Activated naive CD8-positive, alpha-beta T cell treated with anti-CD3 and anti-CD28 coated beads for 36 hours (primary cell): Measurements from ENCODE around the gene TCF4. TPM values are rescaled to one million over a fixed set of nuclear protein-coding genes. Genes with fewer than 3 reads are reported as not detected.

Experiments
- DNase-seq: peaks from one replicate; pipeline ENCODE4 v3.0.0; 2021
- H3K27ac Mint-ChIP-seq: one replicate; pipeline ENCODE4 v1.8.0; 2022; ENCODE audit warnings: mild to moderate bottlenecking, moderate library complexity, mixed read lengths
- H3K27me3 Mint-ChIP-seq: one replicate; pipeline ENCODE4 v1.8.0; 2022; ENCODE audit warnings: mild to moderate bottlenecking, mixed read lengths
- H3K36me3 Mint-ChIP-seq: one replicate; pipeline ENCODE4 v1.8.0; 2021; ENCODE audit warnings: mild to moderate bottlenecking, mixed read lengths
- H3K4me1 Mint-ChIP-seq: one replicate; pipeline ENCODE4 v1.8.0; 2021; ENCODE audit warnings: mixed read lengths
- H3K4me3 Mint-ChIP-seq: one replicate; pipeline ENCODE4 v1.8.0; 2022; ENCODE audit warnings: mild to moderate bottlenecking, moderate library complexity, mixed read lengths
- H3K9me3 Mint-ChIP-seq: one replicate; pipeline ENCODE4 v1.8.0; 2022; ENCODE audit warnings: mixed read lengths
- total RNA-seq, 2 experiments: library from RNA; stranded (reverse); gene quantifications; one replicate each; pipeline ENCODE4 v1.2.3, GENCODE V29; 2021

TCF4 gene
- total RNA-seq, 2 experiments from 2014 or later = 1.3 to 1.4 TPM

DNA sequence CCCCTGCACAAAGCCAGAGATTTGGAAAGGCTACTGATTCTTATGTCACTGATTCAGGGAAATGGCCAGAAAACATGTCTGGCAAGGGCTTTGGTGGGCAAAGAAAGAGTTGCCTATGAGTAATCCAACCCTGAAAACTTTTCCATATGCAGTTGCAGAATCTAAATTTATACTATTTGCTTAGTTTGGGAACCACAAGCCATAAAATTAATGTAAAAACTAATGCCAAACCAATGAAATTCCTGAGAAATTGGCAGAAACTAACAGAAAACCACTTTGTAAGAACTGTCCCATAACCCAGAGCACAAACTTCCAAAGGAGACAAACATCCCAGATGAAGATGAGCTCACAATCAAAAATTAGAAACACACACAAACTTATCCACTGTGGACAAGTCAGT is 48.8 kb downstream of the TCF4 start:
- DNase-seq = no peak
- Mint-ChIP-seq H3K36me3 (no peaks in the 10 kb centered on the region), H3K4me1 (peaks cover 4% of the 10 kb centered on the region), H3K27ac (no peak overlapping the region), H3K27me3 (peaks cover 8% of the 10 kb centered on the region), H3K9me3 (no peaks in the 10 kb centered on the region), H3K4me3 (no peak overlapping the region)

GRCh38 chr18:55534996-55535395 is 53.0 kb downstream of the TCF4 start:
- H3K4me1 Mint-ChIP-seq = peaks cover 9% of the 10 kb centered on the region
- H3K27me3 Mint-ChIP-seq = peaks cover 10% of the 10 kb centered on the region
- no peak overlapping the region for H3K4me3 Mint-ChIP-seq
- H3K36me3 Mint-ChIP-seq = no peaks in the 10 kb centered on the region
- DNase-seq = no peak
- H3K9me3 Mint-ChIP-seq = no peaks in the 10 kb centered on the region
- peak overlapping the region; percentile 25 for H3K27ac Mint-ChIP-seq

- DNase-seq = no peak
- Mint-ChIP-seq H3K36me3 (no peaks in the 10 kb centered on the region), H3K27ac (peak overlapping the region; percentile 25), H3K9me3 (no peaks in the 10 kb centered on the region), H3K27me3 (peaks cover 10% of the 10 kb centered on the region), H3K4me1 (peaks cover 9% of the 10 kb centered on the region), H3K4me3 (no peak overlapping the region)
These were observed 53.4 kb downstream of the TCF4 start for GRCh38 chr18:55534547-55534946.

- H3K4me3 Mint-ChIP-seq = no peak overlapping the region
- H3K9me3 Mint-ChIP-seq = no peaks in the 10 kb centered on the region
- H3K4me1 Mint-ChIP-seq = peaks cover 9% of the 10 kb centered on the region
- no peaks in the 10 kb centered on the region for H3K36me3 Mint-ChIP-seq
- peaks cover 3% of the 10 kb centered on the region for H3K27me3 Mint-ChIP-seq
- DNase-seq = no peak
- no peak overlapping the region for H3K27ac Mint-ChIP-seq
These were observed 57.8 kb downstream of the TCF4 start for GRCh38 chr18:55530166-55530565.

DNA sequence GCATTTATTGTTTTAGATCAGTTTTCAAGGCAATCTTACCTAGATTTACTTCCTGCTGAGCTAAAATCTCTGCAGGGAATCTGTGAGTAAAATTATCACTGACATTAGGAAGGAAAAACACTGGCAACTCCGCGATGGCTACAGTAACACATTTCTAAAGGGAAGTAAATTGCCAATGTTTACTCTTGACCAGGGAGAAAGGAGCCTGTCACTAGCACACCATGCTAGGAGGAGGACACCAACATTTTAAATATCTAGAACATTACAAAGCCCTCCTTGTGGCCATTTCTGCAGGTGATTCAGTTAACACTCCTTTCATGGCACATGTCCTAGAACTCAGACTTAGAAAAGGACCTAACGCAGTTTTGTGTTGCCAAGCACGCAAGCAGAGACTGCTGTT is 58.4 kb downstream of the TCF4 start:
- Mint-ChIP-seq H3K4me3 (no peak overlapping the region), H3K9me3 (no peaks in the 10 kb centered on the region), H3K27me3 (peaks cover 3% of the 10 kb centered on the region), H3K4me1 (peaks cover 5% of the 10 kb centered on the region), H3K36me3 (no peaks in the 10 kb centered on the region), H3K27ac (no peak overlapping the region)
- no peak for DNase-seq

GRCh38 chr18:55525845-55526244 is 62.1 kb downstream of the TCF4 start:
- Mint-ChIP-seq H3K4me3 (no peak overlapping the region), H3K9me3 (no peaks in the 10 kb centered on the region), H3K27ac (no peak overlapping the region), H3K27me3 (no peaks in the 10 kb centered on the region), H3K4me1 (no peaks in the 10 kb centered on the region), H3K36me3 (no peaks in the 10 kb centered on the region)
- no peak for DNase-seq

DNA sequence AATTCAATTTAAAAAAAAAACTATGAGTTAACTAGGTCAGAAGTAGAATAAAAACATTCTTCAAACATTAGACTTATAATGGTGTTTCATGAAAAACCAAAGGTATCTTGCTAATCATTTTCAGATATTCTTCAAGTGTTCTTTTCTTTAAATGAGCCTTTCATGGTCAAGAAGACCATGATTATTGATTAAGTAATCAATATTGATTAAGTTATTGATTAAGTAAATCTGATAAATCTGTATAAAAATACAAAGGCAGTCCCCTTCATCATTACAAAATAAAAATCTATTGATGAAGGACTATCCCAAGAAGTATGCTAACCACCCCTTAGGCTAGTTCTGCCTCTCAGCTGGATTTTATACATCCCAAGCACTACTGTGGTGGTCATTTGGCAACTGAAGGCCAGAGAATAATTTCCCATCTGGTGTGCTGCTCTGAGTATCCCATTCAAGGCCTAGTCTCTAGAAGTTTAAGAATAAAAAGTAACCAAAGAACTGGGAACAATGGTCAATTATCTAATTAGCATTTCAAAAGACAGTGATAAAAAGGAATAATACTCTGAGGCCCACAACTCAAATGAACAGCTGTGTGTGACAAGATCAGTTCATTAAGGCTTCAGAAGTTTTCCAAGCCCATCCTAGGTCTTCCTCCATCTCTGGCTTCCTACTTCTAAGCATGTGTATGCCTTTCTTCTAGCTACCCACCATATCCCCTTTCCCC is 63.5 kb downstream of the TCF4 start:
- H3K27ac Mint-ChIP-seq = no peak overlapping the region
- no peaks in the 10 kb centered on the region for H3K36me3 Mint-ChIP-seq

GRCh38 chr18:55523001-55523400 is 65.0 kb downstream of the TCF4 start:
- H3K36me3 Mint-ChIP-seq = no peaks in the 10 kb centered on the region

More for the DNA sequence above, 63.5 kb downstream of the TCF4 start:
- Mint-ChIP-seq H3K4me3 (no peak overlapping the region), H3K9me3 (no peaks in the 10 kb centered on the region), H3K4me1 (no peaks in the 10 kb centered on the region), H3K27me3 (no peaks in the 10 kb centered on the region)
- DNase-seq = no peak

GRCh38 chr18:55522011-55522410 is 66.0 kb downstream of the TCF4 start:
- Mint-ChIP-seq H3K9me3 (no peaks in the 10 kb centered on the region), H3K4me3 (no peak overlapping the region), H3K4me1 (no peaks in the 10 kb centered on the region), H3K36me3 (no peaks in the 10 kb centered on the region), H3K27me3 (peaks cover 4% of the 10 kb centered on the region), H3K27ac (no peak overlapping the region)
- peak; percentile 17 for DNase-seq

More at GRCh38 chr18:55523001-55523400, 65.0 kb downstream of the TCF4 start:
- Mint-ChIP-seq H3K27me3 (peaks cover 4% of the 10 kb centered on the region), H3K4me1 (no peaks in the 10 kb centered on the region), H3K4me3 (no peak overlapping the region), H3K27ac (no peak overlapping the region), H3K9me3 (no peaks in the 10 kb centered on the region)
- DNase-seq = no peak

- H3K27me3 Mint-ChIP-seq = peaks cover 4% of the 10 kb centered on the region
These were observed 70.9 kb downstream of the TCF4 start for GRCh38 chr18:55517055-55517454.

GRCh38 chr18:55515941-55516710 is 71.9 kb downstream of the TCF4 start:
- no peak overlapping the region for H3K4me3 Mint-ChIP-seq
- no peak for DNase-seq
- H3K27me3 Mint-ChIP-seq = peaks cover 4% of the 10 kb centered on the region
- H3K4me1 Mint-ChIP-seq = no peaks in the 10 kb centered on the region
- no peaks in the 10 kb centered on the region for H3K36me3 Mint-ChIP-seq
- H3K9me3 Mint-ChIP-seq = no peaks in the 10 kb centered on the region
- H3K27ac Mint-ChIP-seq = no peak overlapping the region

More at GRCh38 chr18:55517055-55517454, 70.9 kb downstream of the TCF4 start:
- Mint-ChIP-seq H3K4me1 (no peaks in the 10 kb centered on the region), H3K27ac (no peak overlapping the region), H3K9me3 (no peaks in the 10 kb centered on the region), H3K36me3 (no peaks in the 10 kb centered on the region), H3K4me3 (no peak overlapping the region)
- no peak for DNase-seq

DNA sequence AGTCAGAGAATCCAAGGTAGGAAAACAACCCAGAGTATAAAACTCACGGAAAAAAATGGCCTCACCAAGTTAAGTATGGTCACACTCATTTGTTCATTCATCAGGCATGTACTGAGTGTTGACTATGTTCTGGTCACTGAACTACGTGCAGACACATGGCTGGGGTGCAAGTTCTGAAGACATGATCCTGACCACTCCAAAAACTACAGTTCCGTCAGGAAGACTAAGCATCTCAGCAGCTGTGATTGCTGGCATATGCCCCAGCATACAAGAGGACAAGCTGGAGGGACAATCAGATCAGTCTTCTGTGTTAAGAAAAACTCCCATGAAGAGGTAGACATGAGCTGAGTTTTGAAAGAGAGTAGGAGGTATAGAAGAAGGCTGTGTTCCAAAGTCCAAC is 72.8 kb downstream of the TCF4 start:
- Mint-ChIP-seq H3K27ac (no peak overlapping the region), H3K36me3 (no peaks in the 10 kb centered on the region), H3K9me3 (no peaks in the 10 kb centered on the region), H3K27me3 (peaks cover 4% of the 10 kb centered on the region), H3K4me1 (no peaks in the 10 kb centered on the region), H3K4me3 (no peak overlapping the region)
- DNase-seq = no peak

- no peak overlapping the region for H3K27ac Mint-ChIP-seq
- no peak for DNase-seq
- peaks cover 5% of the 10 kb centered on the region for H3K4me1 Mint-ChIP-seq
- no peaks in the 10 kb centered on the region for H3K27me3 Mint-ChIP-seq
- no peak overlapping the region for H3K4me3 Mint-ChIP-seq
- no peaks in the 10 kb centered on the region for H3K36me3 Mint-ChIP-seq
- H3K9me3 Mint-ChIP-seq = no peaks in the 10 kb centered on the region
These were observed 74.8 kb downstream of the TCF4 start for GRCh38 chr18:55513161-55513560.

- H3K27me3 Mint-ChIP-seq = no peaks in the 10 kb centered on the region
These were observed 76.7 kb downstream of the TCF4 start for GRCh38 chr18:55511277-55511676.

GRCh38 chr18:55510809-55511208 is 77.2 kb downstream of the TCF4 start:
- Mint-ChIP-seq H3K4me3 (no peak overlapping the region), H3K27ac (no peak overlapping the region), H3K9me3 (no peaks in the 10 kb centered on the region), H3K4me1 (peaks cover 5% of the 10 kb centered on the region), H3K36me3 (no peaks in the 10 kb centered on the region), H3K27me3 (no peaks in the 10 kb centered on the region)
- no peak for DNase-seq

More at GRCh38 chr18:55511277-55511676, 76.7 kb downstream of the TCF4 start:
- DNase-seq = no peak
- Mint-ChIP-seq H3K4me3 (no peak overlapping the region), H3K9me3 (no peaks in the 10 kb centered on the region), H3K36me3 (no peaks in the 10 kb centered on the region), H3K27ac (no peak overlapping the region), H3K4me1 (peaks cover 5% of the 10 kb centered on the region)
